T-helper 9 cell (primary cell): Measurements from ENCODE around the gene EIF1.
"Not testable (repeated sequence)": the region's sequence is repeated elsewhere in the genome, so short reads cannot be mapped to it uniquely, and the experiment has no call there.

Experiments
- DNase-seq: peaks from one replicate; pipeline ENCODE4 v3.0.0-alpha.2; 2020

Gene EIF1

GRCh38 chr17:41656249-41657023 is 32.2 kb upstream of the EIF1 start:
- DNase-seq = no peak

DNA sequence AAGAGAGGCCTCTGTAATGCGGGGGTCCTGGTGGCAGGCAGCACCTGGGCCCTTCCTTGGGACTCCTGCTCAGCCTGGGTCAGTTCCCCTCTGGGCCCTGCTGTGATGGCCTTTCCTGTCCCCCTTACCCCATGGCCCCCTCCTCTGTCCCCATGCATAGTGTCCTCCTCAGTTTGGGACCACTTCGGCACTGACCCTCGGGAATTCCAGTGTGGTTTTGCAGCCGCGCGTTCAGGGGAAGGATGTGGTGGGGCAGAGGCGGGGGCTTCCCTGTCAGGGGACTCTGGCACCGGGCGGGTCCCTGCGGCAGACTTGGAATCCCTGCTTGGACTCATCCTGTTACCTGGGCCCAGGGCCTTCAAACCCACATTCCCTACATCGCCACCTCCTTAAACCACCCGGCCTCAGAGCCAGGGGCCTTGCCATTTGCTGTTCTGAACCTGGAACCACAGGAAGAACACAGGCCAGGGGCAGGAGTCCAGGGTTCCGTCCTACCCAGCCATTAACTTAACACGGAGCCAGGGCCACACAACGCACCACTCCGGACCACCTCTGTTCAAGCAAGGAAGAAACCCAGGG is 31.4 kb upstream of the EIF1 start:
- DNase-seq = no peak

- DNase-seq = no peak
Observed at GRCh38 chr17:41657936-41658335, 30.7 kb upstream of the EIF1 start.

GRCh38 chr17:41658846-41659245 is 29.8 kb upstream of the EIF1 start:
- no peak for DNase-seq

GRCh38 chr17:41659427-41660212 is 29.1 kb upstream of the EIF1 start:
- no peak for DNase-seq

- no peak for DNase-seq
Observed at GRCh38 chr17:41660221-41660711, 28.4 kb upstream of the EIF1 start.

GRCh38 chr17:41663451-41664171 is 25.1 kb upstream of the EIF1 start:
- DNase-seq = no peak

DNA sequence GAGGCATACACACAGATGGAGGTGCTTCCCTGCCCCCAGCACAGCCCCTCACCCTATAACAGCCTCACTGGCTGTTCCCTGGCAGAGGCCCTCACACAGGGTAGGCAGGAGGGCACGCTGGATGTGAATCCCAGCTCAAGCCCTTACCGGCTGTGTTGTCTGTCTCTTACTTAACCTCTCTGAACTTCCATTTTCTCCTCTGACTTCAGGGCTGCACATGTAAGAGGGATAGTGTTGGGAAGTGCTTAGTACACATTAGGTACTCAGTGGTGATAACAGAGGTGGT is 24.6 kb upstream of the EIF1 start:
- no peak for DNase-seq

DNA sequence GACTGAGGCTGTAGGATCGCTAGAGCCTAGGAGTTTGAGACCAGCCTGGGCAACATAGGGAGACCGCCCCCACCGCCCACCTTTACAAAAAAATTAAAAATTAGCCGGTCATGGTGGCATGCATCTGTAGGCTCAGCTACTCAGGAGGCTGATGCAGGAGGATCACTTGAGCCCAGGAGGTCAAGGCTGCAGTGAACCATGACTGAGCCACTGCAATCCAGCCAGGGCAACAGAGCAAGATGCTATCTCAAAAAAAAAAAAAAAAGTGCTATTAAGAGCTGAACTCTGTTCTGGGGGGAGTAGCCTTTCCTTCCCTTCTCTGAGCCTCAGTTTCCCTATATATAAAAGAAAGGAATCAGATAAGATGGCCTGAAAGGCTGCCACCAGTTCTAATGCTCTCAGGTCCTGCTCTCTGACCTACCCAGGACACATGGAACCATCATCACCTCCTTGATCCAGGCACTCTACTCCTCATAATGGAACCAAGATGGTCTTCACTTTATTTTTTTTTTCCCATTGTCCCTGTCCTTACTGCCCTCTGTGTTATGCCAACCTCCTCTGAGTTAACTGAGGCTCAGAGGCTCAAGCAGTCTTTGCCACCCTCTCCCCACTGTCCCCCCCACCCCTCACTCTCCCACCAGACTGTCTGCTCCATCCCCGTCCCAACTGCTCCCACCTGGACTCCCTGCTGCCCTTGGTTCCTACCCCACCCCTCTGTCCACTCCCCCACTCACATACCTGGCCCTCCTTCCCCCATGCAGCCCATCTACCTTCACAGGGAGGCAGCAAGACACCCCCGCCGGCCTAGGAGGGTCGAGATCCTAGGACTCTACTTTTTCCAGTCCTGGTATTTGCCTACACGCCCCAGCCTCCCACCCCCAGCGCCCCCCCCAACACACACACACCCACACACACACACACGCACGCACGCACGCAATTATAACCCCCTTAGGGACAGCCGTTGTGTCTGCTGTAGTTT is 23.8 kb upstream of the EIF1 start:
- DNase-seq = no peak

DNA sequence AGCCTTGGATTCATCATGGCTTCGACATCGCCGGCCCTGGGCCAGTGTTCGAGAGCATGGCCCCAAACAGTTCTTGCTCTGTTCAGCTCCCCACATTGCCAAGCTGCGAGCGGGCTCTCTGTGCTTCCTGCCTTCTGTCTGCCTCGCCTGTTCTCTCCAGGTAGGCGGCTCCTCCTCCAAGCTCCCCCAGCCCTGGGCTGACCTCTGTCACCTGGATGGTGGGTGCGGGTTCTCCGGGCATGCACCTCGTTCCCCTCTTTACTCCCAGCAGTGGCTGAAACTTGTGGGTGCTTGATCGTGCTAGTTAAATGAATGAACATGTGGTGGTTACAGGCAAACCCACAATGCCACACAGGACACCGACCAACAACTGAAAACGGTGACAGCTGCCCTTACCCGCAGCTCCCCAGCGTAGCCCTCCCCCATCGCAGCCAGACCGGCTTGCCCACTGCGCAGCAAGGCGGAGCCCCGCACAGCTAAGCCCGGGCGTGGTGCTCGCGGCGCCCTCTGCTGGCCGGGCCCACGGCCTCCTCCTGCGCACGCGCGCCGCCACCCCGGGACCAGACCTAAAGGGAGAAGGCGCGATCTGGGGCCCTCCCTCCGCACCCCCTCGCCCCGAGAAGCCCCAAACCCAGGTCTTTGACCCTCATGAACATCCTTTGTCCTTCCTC is 23.0 kb upstream of the EIF1 start:
- peak; percentile 85 for DNase-seq

DNA sequence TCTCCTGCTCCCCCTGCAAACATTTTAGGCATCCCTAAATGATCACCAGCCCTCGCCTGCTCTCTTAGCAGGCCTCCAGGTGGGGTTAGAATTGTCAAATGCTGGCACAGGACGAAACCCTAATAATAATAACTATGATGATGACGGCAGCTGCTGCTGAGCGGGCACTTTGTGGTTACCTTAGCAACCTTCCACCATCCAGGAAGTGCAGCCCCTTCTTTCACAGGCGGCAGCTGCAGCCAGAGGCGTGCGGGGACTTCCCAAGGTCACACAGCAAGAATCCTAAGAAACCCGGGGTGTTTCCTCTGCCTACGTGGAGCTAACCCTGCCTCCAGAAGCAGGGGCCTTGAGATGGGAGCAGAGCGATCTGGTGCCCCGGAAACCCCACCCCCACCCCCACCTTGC is 22.4 kb upstream of the EIF1 start:
- DNase-seq = peak; percentile 61

- peak; percentile 84 for DNase-seq
Observed at GRCh38 chr17:41666708-41667279, 21.9 kb upstream of the EIF1 start.

GRCh38 chr17:41667280-41668041 is 21.2 kb upstream of the EIF1 start:
- no peak for DNase-seq

GRCh38 chr17:41672153-41672552 is 16.5 kb upstream of the EIF1 start:
- DNase-seq = no peak

DNA sequence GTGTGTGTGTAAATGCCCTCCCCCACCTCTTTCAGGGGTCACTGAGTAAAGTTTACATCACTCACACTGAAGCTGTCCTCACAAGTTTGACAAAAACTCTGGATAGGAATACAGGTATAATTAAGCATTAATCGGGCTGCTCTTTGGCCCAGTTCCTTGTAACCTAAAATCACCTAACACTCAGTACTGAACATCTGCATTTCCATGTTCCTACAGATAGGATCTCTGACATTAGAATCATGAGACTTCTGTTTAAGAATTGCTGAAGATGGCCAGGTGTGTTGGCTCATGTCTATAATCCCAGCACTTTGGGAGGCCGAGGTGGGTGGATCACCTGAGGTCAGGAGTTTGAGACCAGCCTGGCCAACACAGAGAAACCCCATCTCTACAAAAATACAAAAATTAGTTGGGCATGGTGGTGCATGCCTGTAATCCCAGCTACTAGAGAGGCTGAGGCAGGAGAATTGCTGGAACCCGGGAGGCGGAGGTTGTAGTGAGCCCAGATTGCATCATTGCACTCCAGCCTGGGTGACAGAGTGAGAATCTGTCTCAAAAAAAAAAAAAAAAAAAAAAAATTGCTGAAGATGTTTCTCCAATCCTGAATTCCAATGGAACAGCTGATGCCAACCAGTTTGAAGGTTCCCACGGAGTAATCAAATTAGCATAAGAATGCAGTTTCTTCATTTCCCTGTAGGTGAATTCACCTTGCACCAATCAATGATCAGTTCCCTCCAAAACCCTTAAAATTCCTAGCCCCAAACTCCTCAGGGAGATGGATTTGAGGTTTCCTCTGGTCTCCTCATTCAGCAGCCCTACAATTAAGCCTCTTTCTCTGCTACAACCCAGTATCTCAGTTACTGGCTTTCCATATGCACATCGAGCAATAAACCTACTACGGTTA is 13.3 kb upstream of the EIF1 start:
- not testable (repeated sequence) for DNase-seq

GRCh38 chr17:41676058-41676419 is 12.6 kb upstream of the EIF1 start:
- no peak for DNase-seq

- DNase-seq = no peak
Observed at GRCh38 chr17:41678411-41678906, 10.2 kb upstream of the EIF1 start.

GRCh38 chr17:41678907-41679739 is 9.6 kb upstream of the EIF1 start:
- no peak for DNase-seq
